Measurements from ENCODE around the gene SMOC1. TPM values are rescaled to one million over a fixed set of nuclear protein-coding genes. Genes with fewer than 3 reads are reported as not detected.

Gene SMOC1
- total RNA-seq, 6 experiments from 2014 or later: not detected

DNA sequence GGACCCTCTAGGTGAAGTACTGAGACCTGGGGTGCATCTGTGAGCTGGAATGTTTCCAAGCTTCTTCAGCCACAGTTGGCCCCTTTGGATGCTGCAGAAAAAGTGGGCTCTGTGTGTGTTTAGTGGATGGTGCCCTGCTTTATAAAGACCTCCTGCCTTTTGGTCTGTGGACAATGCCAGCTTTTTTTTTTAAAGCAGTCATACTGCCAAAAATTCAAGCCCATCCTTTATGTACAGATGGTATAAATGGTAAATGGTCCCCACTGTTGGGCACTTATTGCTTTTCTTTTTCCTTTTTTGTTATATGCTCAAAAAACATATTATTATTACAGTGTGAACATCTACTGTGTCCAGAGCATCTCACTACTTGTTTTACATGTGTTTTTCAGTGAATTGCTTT, 81.1 kb downstream of the SMOC1 start:
- no peak overlapping the region for H3K27ac Mint-ChIP-seq
- peaks cover 1% of the 10 kb centered on the region; the same call in 1 of the 2 replicates for H3K27me3 Mint-ChIP-seq (ENCODE audit: insufficient read depth)
- H3K36me3 Mint-ChIP-seq (ENCODE audit: low read depth): no peaks in the 10 kb centered on the region
- DNase-seq: no peak
- no peaks in the 10 kb centered on the region for H3K4me1 Mint-ChIP-seq (ENCODE audit: low read depth)
- no peak overlapping the region for H3K4me3 Mint-ChIP-seq
- TF ChIP-seq, protein P1, sequence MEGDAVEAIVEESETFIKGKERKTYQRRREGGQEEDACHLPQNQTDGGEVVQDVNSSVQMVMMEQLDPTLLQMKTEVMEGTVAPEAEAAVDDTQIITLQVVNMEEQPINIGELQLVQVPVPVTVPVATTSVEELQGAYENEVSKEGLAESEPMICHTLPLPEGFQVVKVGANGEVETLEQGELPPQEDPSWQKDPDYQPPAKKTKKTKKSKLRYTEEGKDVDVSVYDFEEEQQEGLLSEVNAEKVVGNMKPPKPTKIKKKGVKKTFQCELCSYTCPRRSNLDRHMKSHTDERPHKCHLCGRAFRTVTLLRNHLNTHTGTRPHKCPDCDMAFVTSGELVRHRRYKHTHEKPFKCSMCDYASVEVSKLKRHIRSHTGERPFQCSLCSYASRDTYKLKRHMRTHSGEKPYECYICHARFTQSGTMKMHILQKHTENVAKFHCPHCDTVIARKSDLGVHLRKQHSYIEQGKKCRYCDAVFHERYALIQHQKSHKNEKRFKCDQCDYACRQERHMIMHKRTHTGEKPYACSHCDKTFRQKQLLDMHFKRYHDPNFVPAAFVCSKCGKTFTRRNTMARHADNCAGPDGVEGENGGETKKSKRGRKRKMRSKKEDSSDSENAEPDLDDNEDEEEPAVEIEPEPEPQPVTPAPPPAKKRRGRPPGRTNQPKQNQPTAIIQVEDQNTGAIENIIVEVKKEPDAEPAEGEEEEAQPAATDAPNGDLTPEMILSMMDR (IDR thresholded peaks at IDR 0.05): no peak
- peaks cover 24% of the 10 kb centered on the region for H3K9me3 Mint-ChIP-seq

DNA sequence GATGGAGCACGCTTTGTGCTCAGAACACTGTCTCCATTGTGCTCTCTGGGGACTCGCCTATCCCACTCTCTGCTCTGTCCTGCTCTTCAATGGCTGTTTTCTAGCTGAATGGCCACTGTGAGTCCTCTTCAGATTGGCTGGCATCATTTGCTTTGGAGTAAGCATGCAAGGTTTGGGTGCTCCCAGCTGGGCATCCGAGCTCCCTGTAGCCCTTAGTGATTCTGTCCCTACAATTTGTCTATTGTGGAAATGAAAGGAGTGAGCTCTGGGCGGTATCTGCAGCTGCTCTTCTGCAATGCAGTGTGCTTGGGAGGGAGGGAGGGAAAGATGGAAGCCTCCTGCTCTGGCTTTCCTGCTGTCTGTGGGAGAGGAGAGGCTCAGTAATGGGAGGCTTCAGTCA, 84.8 kb downstream of the SMOC1 start:
- H3K4me1 Mint-ChIP-seq (ENCODE audit: low read depth): no peaks in the 10 kb centered on the region
- H3K27ac Mint-ChIP-seq: no peak overlapping the region
- no peaks in the 10 kb centered on the region; the same call in 1 of the 2 replicates for H3K36me3 Mint-ChIP-seq (ENCODE audit: low read depth)
- TF ChIP-seq, protein P1 (IDR thresholded peaks at IDR 0.05): no peak
- H3K4me3 Mint-ChIP-seq: no peak overlapping the region
- DNase-seq: no peak
- H3K9me3 Mint-ChIP-seq: peaks cover 39% of the 10 kb centered on the region
- H3K27me3 Mint-ChIP-seq (ENCODE audit: insufficient read depth): peaks cover 1% of the 10 kb centered on the region

- H3K27me3 Mint-ChIP-seq (ENCODE audit: insufficient read depth): peaks cover 1% of the 10 kb centered on the region
- H3K4me3 Mint-ChIP-seq: no peak overlapping the region
- H3K27ac Mint-ChIP-seq: no peak overlapping the region
- H3K4me1 Mint-ChIP-seq (ENCODE audit: low read depth): no peaks in the 10 kb centered on the region
- DNase-seq: no peak
- TF ChIP-seq, protein P1 (IDR thresholded peaks at IDR 0.05): no peak
- H3K9me3 Mint-ChIP-seq: peaks cover 39% of the 10 kb centered on the region
- H3K36me3 Mint-ChIP-seq (ENCODE audit: low read depth): no peaks in the 10 kb centered on the region; the same call in 1 of the 2 replicates
Observed at GRCh38 chr14:69964841-69965240, 85.6 kb downstream of the SMOC1 start.

- TF ChIP-seq, protein P1 (IDR thresholded peaks at IDR 0.05): no peak
- H3K9me3 Mint-ChIP-seq: peaks cover 34% of the 10 kb centered on the region
- no peaks in the 10 kb centered on the region; the same call in 1 of the 2 replicates for H3K36me3 Mint-ChIP-seq (ENCODE audit: low read depth)
- no peak overlapping the region for H3K27ac Mint-ChIP-seq
- no peaks in the 10 kb centered on the region for H3K4me1 Mint-ChIP-seq (ENCODE audit: low read depth)
- DNase-seq: no peak
- no peak overlapping the region for H3K4me3 Mint-ChIP-seq
- peaks cover 1% of the 10 kb centered on the region for H3K27me3 Mint-ChIP-seq (ENCODE audit: insufficient read depth)
Observed at GRCh38 chr14:69968132-69968531, 88.9 kb downstream of the SMOC1 start.

GRCh38 chr14:69968681-69969080, 89.5 kb downstream of the SMOC1 start:
- Mint-ChIP-seq H3K36me3 (ENCODE audit: low read depth) (no peaks in the 10 kb centered on the region; the same call in 1 of the 2 replicates), H3K4me3 (no peak overlapping the region), H3K9me3 (peaks cover 32% of the 10 kb centered on the region), H3K4me1 (ENCODE audit: low read depth) (no peaks in the 10 kb centered on the region), H3K27me3 (ENCODE audit: insufficient read depth) (peaks cover 1% of the 10 kb centered on the region), H3K27ac (no peak overlapping the region)
- DNase-seq: no peak
- TF ChIP-seq, protein P1 (IDR thresholded peaks at IDR 0.05): no peak

- Mint-ChIP-seq H3K9me3 (peaks cover 19% of the 10 kb centered on the region), H3K36me3 (ENCODE audit: low read depth) (no peaks in the 10 kb centered on the region; the same call in 1 of the 2 replicates), H3K27ac (no peak overlapping the region), H3K27me3 (ENCODE audit: insufficient read depth) (peaks cover 1% of the 10 kb centered on the region), H3K4me1 (ENCODE audit: low read depth) (no peaks in the 10 kb centered on the region), H3K4me3 (no peak overlapping the region)
- DNase-seq: no peak
- TF ChIP-seq, protein P1 (IDR thresholded peaks at IDR 0.05): no peak
Observed at GRCh38 chr14:69972755-69973154, 93.5 kb downstream of the SMOC1 start.

All from HFFc6 (cell line).